GM18511 (cell line): Measurements from ENCODE around the gene COL21A1.

Source experiments
- ATAC-seq: cut with Tn5 transposase; IDR thresholded peaks from one replicate; pipeline ENCODE4 v1.9.1; 2021; ENCODE audit warnings: mild to moderate bottlenecking, moderate library complexity; ENCODE audit not compliant: unreplicated experiment

The COL21A1 gene

DNA sequence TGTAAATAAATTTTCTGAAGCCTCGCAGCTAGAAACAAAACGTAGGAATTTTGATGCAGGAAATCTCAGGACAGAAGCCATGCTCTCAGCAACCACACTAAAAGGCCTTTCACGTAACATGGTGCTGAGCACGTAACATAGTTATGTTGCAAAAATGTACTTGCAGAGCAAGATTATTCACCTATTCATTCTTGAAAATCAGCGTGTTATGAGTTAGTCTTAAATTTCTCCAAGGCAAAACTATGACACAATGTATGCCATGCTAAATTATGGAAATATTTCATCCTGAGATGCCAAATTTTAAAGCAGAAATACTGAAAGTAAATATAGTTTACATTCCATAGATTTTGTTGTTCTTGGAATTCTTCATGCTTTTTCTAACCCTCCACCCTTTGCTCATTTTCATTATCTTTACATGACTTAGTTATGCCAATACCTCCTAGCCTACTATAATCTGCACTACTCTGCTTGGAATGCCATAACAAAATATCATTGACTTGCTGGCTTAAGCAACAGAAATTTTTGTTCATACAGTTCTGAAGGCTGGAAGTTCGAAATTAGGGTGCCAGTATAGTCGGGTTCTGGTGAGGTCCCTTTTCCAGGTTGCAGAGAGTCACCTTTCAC lies 192.2 kb downstream of the COL21A1 start:
- ATAC-seq, result no peak

DNA sequence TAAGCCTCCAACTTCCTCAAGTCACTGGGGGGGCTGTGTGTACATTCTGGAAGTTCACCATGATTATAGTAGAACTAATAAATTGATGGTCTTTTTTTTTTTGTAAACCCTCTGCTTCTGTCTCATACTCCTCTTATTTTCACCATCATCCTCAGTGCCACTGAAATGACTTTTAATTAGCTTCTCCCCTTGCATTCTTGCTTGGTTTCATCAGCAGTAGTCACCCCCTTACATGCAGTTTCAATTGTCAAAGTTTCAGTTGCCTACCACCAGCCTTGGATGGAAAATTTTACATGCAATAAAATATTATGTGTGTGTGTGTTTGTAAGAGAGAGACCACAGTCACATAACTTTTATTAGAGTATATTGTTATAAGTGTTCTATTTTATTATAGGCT lies 196.2 kb downstream of the COL21A1 start:
- no peak for ATAC-seq

DNA sequence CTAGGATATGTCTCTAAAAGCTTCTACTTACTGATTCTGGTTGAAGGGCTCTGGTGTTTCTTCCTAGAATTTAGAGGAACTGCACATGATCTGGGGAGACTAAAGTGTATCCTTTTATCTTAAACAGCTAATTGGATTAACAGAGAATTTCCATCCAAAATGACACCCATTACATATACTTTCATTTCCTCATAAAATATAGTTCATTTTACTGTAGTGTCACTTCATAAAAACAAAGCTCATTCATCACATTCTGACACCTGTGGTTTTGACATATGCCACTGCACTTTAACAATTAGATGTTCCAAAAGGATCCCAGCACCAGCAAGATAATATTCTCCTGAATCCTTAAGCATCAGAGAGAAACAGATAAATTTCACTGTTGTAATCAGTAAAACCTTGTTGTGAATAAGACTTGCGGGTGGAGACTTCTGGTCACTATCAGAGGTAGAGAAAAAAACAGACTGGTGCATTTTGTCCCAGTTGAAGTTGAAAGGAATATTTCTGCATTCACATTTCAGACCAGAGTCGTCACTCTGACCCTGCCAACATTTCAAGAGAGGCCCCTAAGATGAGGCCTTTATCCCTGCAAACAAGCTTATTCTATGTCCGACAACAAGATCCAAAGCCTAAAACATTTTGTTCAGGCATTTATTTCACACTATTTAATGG lies 196.7 kb downstream of the COL21A1 start:
- ATAC-seq, result no peak

DNA sequence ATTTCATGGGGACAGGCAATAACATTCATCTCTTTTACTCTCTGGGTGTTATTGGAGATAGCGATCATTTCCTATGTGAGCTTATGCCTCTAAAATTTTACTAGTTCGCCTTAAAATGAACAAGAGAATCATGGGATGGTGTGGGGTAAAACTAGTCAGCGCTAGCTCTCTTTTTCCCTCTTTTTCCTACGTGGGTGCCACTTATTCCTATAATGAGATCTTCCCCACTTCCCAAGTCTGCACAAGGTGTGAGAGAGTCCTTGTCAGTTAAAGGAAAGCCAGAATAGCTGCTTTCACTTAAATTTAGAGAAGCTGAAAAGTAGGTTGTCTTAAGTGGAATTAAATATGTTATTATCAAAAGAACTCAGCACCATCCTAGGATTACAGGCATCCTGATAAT lies 198.8 kb downstream of the COL21A1 start:
- no peak for ATAC-seq

DNA sequence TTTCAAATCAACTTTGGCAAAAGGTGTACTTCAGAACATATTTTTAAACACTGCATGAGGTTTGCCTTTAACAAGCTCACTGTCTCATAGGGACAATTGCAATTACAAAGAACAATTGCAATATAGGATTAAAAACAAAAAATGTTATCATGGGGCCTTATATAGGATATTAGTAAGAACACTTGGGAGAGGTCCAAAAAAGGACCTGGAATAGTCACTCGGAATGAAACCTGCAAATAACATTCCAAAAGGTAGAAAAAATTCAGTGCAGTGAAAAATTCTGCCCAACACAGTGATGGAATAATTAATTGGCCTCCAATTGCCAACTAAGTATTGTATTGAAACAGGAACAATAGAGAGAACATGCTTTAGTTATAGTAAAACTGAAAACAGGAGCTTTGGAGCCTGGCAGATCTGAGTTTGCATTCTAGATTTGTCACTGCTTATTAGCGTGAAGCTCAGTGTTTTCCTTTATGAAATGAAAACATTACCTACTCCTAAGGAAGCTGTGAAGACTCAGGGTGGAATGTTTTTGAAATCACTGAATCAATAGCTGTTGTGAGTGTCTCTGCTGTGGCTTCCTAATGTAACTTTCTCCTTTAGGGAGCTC lies 199.3 kb downstream of the COL21A1 start:
- ATAC-seq, result no peak

DNA sequence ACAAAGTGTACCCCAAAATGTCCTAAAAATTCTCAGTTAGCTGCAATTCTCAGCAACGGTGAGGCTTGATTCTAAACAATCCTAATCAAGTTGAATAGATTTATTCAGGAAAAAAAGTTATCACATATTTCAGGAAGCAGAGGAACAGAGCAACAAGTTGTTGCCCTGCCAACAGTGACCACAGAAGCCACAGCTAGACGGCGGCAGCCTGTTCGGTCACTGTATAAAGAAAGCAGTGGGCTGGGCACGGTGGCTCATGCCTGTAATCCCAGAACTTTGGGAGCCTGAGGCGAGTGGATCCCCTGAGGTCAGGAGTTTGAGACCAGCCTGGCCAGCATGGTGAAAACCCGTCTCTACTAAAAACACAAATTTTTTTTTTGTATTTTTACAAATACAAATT lies 200.8 kb downstream of the COL21A1 start:
- ATAC-seq, result no peak

DNA sequence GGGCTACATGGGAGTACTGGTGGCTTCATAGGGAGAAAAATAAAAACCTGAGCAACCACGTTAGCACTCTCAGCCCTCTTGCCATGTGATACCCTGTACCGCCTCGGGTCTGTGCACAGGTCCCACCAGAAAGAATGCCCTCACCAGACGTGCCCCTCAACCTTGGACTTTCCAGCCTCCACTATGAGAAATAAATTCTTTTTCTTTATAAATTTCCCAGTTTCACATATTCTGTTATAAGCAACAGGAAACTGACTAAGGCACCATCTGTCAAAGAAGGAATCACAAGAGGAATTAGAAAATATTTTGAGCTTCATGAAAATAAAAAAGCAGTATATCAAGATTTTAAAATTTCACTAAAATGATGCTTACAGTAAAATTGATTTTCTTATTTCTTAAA lies 203.6 kb downstream of the COL21A1 start:
- no peak for ATAC-seq

DNA sequence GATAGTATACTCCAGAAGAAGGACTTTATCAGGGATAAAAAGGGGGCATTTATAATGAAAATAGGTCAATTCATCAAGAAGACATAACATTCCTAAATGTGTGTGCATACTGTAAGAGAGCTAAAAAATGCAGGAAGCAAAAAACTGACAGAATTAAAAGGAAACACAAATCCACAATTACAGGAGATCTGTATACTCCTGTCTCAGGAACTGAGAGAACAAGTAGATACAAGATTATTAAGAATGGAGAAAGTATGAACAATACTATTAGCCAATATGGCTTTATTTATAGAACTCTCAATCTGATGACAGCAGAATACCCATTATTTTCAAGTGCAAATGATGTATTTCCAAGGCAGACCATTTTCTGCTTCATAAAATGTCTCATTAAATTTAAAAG lies 204.3 kb downstream of the COL21A1 start:
- no peak for ATAC-seq

DNA sequence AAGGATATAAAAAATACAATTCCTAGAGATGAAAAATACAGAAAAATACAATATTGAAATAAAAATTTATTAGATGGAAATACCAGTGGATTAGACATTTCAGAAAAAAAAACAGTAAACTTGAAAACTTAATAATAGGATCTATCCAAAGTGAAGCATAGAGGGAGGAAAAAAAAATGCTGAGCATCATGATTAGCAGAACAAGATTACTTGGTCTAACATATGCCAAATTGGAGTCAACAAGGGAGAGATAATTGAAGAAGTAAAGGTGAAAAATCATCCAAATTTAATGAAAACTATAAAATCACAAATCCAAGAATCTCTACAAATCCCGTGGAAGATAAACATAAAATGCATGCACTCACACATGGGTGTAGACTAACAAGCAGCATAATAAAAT lies 205.8 kb downstream of the COL21A1 start:
- no peak for ATAC-seq

DNA sequence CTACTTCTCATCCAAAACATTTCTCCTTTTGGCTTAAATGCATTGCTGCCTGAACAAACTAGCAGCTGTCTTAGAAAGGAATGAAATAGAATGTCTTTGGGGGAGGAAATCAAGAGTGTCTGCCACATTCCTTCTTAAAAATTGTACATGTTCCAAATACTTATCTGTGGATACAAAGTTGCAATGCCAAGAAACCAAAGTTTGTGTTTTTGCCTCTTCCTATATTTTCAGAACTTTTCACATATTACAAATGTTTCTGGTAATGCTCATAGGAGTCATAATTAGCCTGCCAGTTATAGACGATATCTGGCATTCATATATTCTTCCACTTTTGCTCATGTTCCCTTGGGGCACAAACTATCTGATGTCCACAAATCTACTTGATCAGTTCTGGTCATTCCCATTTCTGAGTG lies 206.5 kb downstream of the COL21A1 start:
- ATAC-seq, result no peak

DNA sequence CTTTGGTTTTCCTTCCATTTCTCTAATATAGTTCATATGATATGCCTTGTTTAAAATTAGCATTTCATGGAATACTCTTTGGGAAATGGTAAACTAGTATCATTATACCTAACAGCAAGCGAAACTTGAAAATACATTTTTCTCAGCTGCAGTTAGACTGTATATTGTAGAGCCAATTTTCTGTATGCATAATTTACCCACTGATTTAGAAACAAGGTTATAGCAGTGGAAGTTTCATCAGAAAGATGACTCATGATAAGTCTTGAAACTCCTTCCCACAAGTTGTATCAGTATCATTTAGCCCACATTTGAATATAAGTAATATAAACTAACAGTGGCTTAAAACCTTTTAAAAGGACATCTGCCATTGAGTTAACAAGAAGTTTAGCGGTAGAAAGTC lies 207.2 kb downstream of the COL21A1 start:
- ATAC-seq, result no peak

DNA sequence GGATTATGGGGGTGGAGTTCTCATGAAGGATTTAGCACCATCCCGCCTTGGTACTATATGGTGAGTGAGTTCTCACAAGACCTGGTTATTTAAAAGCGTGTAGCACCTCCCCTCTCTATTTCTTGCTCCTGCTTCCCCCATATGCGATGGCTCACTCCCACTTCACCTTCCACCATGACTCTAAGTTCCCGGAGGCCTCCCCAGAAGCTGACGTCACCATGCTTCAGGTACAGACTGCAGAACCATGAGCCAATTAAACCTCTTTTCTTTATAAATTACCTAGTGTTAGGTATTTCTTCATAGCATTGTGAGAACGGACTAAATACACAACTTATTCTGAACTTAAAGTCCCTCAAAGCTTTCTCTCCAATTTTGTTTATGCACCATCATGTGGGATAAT lies 208.6 kb downstream of the COL21A1 start:
- no peak for ATAC-seq

DNA sequence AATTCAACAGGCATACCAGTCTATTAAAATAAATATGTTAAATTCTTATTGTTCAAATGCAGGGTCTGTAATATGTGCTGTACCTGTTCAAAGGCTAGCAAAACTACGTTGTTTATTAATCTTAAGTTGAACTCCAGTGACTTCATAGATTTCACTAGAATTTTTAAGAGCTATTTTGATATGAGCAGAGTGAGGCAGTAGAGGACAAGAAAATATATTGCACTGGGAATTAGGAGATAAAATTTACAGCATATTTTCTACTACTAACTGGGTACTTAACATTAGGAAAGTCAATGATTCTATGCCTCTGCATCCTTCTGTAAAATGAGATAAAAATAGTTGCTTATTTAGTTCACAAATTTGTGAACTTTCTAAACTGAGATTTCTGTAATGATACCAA lies 209.8 kb downstream of the COL21A1 start:
- no peak for ATAC-seq

DNA sequence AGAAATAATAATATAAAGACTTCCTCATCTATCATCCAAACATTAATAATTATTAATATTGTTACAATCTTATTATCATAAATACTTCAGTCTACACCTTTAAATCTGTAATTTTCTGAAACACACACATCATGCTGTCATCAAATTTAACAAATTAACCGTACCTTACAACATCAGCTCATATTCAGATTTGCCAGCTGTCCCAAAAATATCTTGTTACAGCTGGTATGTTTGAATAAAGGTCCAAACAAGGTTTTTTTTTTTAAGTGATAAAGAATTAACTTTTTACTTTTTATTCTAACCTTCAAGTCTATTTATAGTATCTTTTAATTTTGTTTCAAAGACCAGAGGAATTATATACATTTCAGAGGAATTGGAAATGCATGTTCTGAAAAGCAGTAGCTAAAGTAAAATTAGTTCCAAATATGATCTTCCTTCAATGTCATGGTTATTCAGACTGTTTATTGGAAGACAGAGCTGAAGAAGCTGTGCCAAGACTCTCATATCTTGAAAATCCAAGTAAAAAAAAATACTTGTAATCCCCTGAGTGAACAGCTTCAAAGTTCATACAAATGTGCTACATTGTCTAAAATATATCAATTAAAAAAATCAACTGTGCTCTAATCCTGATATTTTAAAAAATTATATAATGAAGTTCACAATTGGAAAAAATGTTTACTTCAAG lies 210.3 kb downstream of the COL21A1 start:
- ATAC-seq, result no peak

DNA sequence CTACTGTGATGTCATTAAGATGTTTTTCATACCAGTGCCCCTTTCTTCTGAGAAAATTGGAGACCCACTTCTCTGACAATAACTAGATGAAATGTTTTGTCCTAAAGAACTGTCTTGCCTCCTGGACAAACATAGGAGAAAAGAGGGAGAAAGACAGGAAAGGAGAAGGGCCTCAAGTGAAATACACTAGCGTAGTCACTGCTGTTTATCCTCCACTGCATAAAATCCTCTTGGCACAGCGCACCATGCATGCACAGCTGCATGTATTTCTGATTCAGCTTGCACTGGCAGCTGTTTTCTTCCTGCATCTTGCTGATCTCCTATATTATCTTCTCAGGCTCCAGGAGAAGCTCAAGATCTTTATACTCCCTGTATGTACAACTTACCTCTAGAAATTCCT lies 214.0 kb downstream of the COL21A1 start:
- no peak for ATAC-seq

DNA sequence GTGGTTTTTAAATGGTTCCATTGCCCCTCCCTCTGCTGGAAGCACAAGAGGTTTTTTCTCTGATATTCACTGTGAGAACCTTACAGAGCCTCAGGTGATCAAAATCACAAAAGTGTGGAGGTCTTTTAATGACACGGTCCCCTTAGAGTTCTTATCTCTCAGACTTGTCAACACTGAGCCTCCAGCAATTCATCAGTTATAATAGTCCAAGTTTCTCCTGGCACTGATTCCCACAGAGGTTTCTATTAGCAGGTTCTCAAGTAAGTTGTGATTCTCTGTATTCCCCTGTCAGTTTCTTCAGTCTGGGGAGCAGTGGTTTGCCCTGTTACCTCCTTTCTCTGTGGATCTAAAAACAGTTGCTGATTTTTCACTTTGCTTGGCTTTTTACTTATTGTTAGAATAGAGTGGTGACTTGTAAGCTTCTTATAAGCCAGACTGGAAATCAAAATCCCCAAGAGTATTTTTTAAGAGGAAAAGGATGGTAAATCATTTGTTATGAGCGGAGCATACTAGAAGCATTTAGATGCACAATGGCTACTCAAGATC lies 214.6 kb downstream of the COL21A1 start:
- no peak for ATAC-seq

DNA sequence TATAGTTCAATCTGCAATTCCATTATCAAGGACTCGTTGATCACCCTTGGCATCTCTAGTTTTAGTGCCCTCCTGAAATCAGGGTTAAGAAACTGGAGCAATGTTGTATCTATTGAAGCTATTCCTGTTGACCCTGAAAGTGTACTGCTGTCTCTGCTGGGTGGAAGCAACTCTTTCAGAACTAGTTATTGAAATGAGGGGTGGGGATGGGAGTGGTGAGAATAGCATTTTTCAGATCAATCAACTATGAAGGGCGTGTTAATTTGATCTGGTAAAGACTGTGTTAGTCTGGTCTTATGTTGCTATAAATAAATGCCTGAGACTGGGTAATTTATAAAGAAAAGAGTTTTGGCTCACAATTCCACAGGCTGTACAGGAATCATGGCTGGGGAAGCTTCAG lies 219.5 kb downstream of the COL21A1 start:
- ATAC-seq, result no peak

DNA sequence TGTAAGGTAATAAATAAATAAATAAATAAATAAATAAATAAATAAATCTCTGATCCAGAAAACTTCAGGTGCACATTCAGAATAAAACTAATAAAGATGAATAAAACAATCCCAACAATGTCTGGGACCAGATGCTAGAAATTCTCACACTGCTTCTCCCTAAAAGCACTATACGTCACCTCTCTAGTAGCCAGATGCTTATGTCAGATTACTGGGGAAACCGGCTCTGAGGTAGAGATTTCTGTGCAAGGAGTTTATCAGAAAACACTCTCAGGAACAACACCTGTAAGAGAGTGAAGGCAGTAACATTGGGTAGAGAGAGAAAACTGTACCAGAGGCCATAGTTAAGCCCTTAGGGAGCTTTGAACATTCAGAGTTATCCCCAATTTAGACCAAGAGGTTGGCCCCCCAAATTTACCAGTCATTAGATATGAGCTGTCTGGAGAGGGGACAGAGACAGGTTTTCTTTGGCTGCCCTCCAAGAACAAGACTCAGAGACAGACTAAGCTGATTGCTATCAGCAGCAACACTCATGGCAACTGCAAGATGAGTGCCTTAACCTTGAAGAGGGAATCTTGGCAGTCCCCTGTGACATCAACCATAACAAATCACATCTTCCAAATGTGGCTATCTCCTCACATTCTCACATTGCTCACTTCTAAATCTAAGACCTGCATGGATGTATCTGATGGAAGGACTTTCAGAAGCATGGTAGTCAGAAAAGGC lies 220.8 kb downstream of the COL21A1 start:
- ATAC-seq, result no peak

DNA sequence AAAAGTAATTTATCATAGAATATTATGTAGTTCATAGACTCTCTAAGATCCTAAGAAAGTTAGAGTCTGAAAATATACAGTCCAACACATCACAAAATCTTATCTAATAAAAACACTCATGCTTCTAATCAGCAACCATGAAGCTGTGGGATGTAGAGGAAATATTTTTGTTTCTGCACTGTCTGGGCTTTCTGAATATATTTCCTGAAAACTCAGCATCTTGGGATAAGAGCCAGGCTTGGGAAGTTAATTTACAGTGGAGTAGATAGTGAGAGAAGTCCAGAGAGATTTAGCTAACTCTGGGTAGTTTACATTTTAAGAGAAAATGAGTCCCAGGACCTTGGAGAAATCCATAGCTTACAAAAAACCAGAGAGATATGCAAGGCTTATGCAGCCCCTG lies 221.6 kb downstream of the COL21A1 start:
- ATAC-seq, result no peak

DNA sequence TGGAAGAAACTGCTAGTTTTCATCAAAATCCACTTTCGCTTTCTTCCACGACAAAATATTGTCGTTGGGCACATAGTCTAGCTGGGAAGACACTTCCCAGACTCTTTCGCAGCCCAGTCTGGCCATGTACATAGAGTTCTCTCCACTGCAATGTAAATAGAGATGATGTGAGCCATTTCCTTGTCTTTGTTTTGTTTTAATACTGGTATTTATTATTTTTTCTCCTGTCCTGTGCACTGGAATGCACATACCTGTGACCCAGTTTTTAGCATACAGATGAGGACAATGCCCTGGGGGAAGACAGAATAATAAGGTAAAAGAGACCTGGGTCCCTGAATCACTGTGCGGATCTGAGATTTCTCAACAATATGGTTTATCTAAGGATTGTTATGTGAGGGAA lies 222.4 kb downstream of the COL21A1 start:
- no peak for ATAC-seq

DNA sequence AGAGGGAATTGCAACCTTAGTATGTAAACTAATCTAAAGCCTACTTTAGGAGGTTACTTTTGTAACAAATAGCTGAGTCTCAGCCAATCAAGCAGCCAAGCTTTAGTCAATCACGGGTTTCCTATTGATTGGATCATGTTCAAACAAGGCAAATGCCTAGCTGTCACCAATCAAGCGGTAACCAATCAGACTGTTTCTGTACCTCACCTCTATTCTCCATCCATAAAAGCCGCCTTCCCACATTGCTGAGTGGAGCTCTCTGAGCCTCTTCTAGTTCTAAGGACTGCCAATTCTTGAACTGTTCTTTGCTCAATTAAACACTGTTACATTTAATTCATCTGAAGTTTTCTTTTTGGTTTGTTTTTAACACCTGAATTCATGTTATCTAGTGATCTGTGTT lies 223.6 kb downstream of the COL21A1 start:
- ATAC-seq, result no peak
